NCI-H460 (cell line): ENCODE measurements around the gene SCML1. TPM values are rescaled to one million over a fixed set of nuclear protein-coding genes. Genes with fewer than 3 reads are reported as not detected.

ENCODE experiments used
- DNase-seq: peaks from one replicate; pipeline ENCODE4 v3.0.0-alpha.2; 2016; ENCODE audit warnings: low read depth; ENCODE audit errors: extremely low read depth
- total RNA-seq: library from RNA; depleted of rRNA; stranded (reverse); fragments of >200 nt; shearing (Covaris generic); gene quantifications from 2 replicates; pipeline ENCODE4 v1.2.3, GENCODE V29; 2014; rRNA removed

SCML1 gene
- total RNA-seq, 1 experiment from 2014 or later, result 10.1 TPM

- DNase-seq, result no peak
These were observed 50.3 kb downstream of the SCML1 start for GRCh38 chrX:17787557-17787956.

GRCh38 chrX:17788439-17788838 is 51.1 kb downstream of the SCML1 start:
- peak; percentile 26 for DNase-seq

- no peak for DNase-seq
These were observed 51.8 kb downstream of the SCML1 start for GRCh38 chrX:17788956-17789562.

GRCh38 chrX:17792826-17793225 is 55.5 kb downstream of the SCML1 start:
- DNase-seq, result no peak

- no peak for DNase-seq
These were observed 61.6 kb downstream of the SCML1 start for GRCh38 chrX:17798921-17799320.

- no peak for DNase-seq
These were observed 64.1 kb downstream of the SCML1 start for GRCh38 chrX:17801431-17801830.

- no peak for DNase-seq
These were observed 65.5 kb downstream of the SCML1 start for GRCh38 chrX:17802756-17803155.

- DNase-seq, result no peak
These were observed 66.2 kb downstream of the SCML1 start for GRCh38 chrX:17803449-17803848.

Other genes starting within 250 kb of the SCML1 start
- gene RAI2, start 123.8 kb downstream of the SCML1 start, total RNA-seq, result not detected in 2 replicates